ENCODE results near the gene LHFPL3.

Gene LHFPL3

GRCh38 chr7:104826135-104826534 is 497.7 kb downstream of the LHFPL3 start:
- in situ Hi-C loops (cut with HindIII; ENCODE audit: low sequenced_read_pairs) = no loop called here

GRCh38 chr7:104836976-104837375 is 508.6 kb downstream of the LHFPL3 start:
- in situ Hi-C loops (cut with HindIII; ENCODE audit: low sequenced_read_pairs) = no loop called here

GRCh38 chr7:104838537-104839299 is 510.3 kb downstream of the LHFPL3 start:
- in situ Hi-C loops (cut with HindIII; ENCODE audit: low sequenced_read_pairs) = no loop called here

- in situ Hi-C loops (cut with HindIII; ENCODE audit: low sequenced_read_pairs) = no loop called here
Observed at GRCh38 chr7:104839842-104840241, 511.4 kb downstream of the LHFPL3 start.

GRCh38 chr7:104841798-104842197 is 513.4 kb downstream of the LHFPL3 start:
- in situ Hi-C loops (cut with HindIII; ENCODE audit: low sequenced_read_pairs) = no loop called here

GRCh38 chr7:104843198-104843597 is 514.8 kb downstream of the LHFPL3 start:
- in situ Hi-C loops (cut with HindIII; ENCODE audit: low sequenced_read_pairs) = no loop called here

- in situ Hi-C loops (cut with HindIII; ENCODE audit: low sequenced_read_pairs) = no loop called here
Observed at GRCh38 chr7:104845557-104845956, 517.2 kb downstream of the LHFPL3 start.

- in situ Hi-C loops (cut with HindIII; ENCODE audit: low sequenced_read_pairs) = no loop called here
Observed at GRCh38 chr7:104846731-104847130, 518.3 kb downstream of the LHFPL3 start.

GRCh38 chr7:104848138-104848990 is 520.0 kb downstream of the LHFPL3 start:
- in situ Hi-C loops (cut with HindIII; ENCODE audit: low sequenced_read_pairs) = no loop called here

- in situ Hi-C loops (cut with HindIII; ENCODE audit: low sequenced_read_pairs) = no loop called here
Observed at GRCh38 chr7:104850374-104850773, 522.0 kb downstream of the LHFPL3 start.

GRCh38 chr7:104851268-104851667 is 522.9 kb downstream of the LHFPL3 start:
- in situ Hi-C loops (cut with HindIII; ENCODE audit: low sequenced_read_pairs) = no loop called here

GRCh38 chr7:104852386-104852785 is 524.0 kb downstream of the LHFPL3 start:
- in situ Hi-C loops (cut with HindIII; ENCODE audit: low sequenced_read_pairs) = no loop called here

GRCh38 chr7:104855861-104856260 is 527.5 kb downstream of the LHFPL3 start:
- in situ Hi-C loops (cut with HindIII; ENCODE audit: low sequenced_read_pairs) = no loop called here

GRCh38 chr7:104857458-104858425 is 529.3 kb downstream of the LHFPL3 start:
- in situ Hi-C loops (cut with HindIII; ENCODE audit: low sequenced_read_pairs) = no loop called here

GRCh38 chr7:104859754-104860426 is 531.5 kb downstream of the LHFPL3 start:
- in situ Hi-C loops (cut with HindIII; ENCODE audit: low sequenced_read_pairs) = no loop called here

GRCh38 chr7:104861729-104862390 is 533.5 kb downstream of the LHFPL3 start:
- in situ Hi-C loops (cut with HindIII; ENCODE audit: low sequenced_read_pairs) = no loop called here

- in situ Hi-C loops (cut with HindIII; ENCODE audit: low sequenced_read_pairs) = no loop called here
Observed at GRCh38 chr7:104862719-104863118, 534.3 kb downstream of the LHFPL3 start.

- in situ Hi-C loops (cut with HindIII; ENCODE audit: low sequenced_read_pairs) = no loop called here
Observed at GRCh38 chr7:104873401-104873800, 545.0 kb downstream of the LHFPL3 start.

GRCh38 chr7:104878577-104878976 is 550.2 kb downstream of the LHFPL3 start:
- in situ Hi-C loops (cut with HindIII; ENCODE audit: low sequenced_read_pairs) = no loop called here

- in situ Hi-C loops (cut with HindIII; ENCODE audit: low sequenced_read_pairs) = no loop called here
Observed at GRCh38 chr7:104883248-104883717, 554.9 kb downstream of the LHFPL3 start.

All from DLD1 (cell line).